K562 (cell line): Measurements from ENCODE around the gene FGR. TPM values are rescaled to one million over a fixed set of nuclear protein-coding genes. Genes with fewer than 3 reads are reported as not detected.
A peak's percentile ranks its signal among the peaks of the same experiment; 100 is the strongest.

Source experiments
- ATAC-seq: fragments of 200-7000 bp; cut with Tn5 transposase; 3 replicates; pipeline ENCODE4 v1.9.1; 2020; ENCODE audit warnings: moderate library complexity
- BruUV-seq: library from RNA; stranded (reverse); fragments of 400-500 nt; replicated peaks from 2 replicates; lab custom pipeline; 2021; lab: Mats Ljungman, UMichigan
- CTCF ChIA-PET: fragments of 300-600 bp; formaldehyde crosslinking; extraction: SDS; loops from one replicate; lab custom pipeline; 2021; ENCODE audit warnings: low intra/inter-chr PET ratio; lab: Yijun Ruan, JAX
- POLR2A ChIA-PET: fragments of 300-600, 350-650 bp; sonication (Branson Sonifier 250); formaldehyde crosslinking; extraction: SDS; loops from one replicate; lab custom pipeline; 2021; ENCODE audit warnings: antibody characterized with exemption, inconsistent platforms; lab: Yijun Ruan, JAX
- DNase-seq, 4 experiments: peaks; one replicate each; pipeline versions ENCODE4 v3.0.0 to v3.0.0-alpha.2; 2011 to 2018; ENCODE audit warnings: low spot score in 3 of 4, mixed read lengths in 3 of 4; ENCODE audit errors: extremely low read depth in 1 of 4
- FAIRE-seq: peaks from 2 replicates; lab custom pipeline; 2011; peaks lifted over from hg19 to GRCh38; lab: Jason Lieb, UNC
- H2AFZ ChIP-seq: 2 replicates; pipeline ENCODE4 v1.6.0; 2011; ENCODE audit warnings: low read depth, low read length, control low read depth, inconsistent platforms
- H3K27ac ChIP-seq: fragments of 200-600 bp; 3 replicates; pipeline ENCODE4 v1.8.0; 2011; ENCODE audit warnings: low read depth, mild to moderate bottlenecking, control low read depth, inconsistent platforms, low read length, moderate library complexity, mixed read lengths; ENCODE audit errors: extremely low read depth
- H3K27me3 ChIP-seq, 2 experiments: fragments of 300-600 bp in 1 of 2; 2 replicates in 1 of 2; 3 replicates in 1 of 2; pipeline versions ENCODE4 v1.6.0 to v1.8.0; 2011; ENCODE audit warnings: inconsistent platforms in 2 of 2, low read length in 2 of 2, mild to moderate bottlenecking in 1 of 2, mixed read lengths in 1 of 2, moderate library complexity in 1 of 2; ENCODE audit not compliant: control insufficient read depth in 2 of 2, insufficient read depth in 2 of 2
- H3K36me3 ChIP-seq: fragments of 300-600 bp; 3 replicates; pipeline ENCODE4 v1.8.0; 2011; ENCODE audit warnings: mild to moderate bottlenecking, low read length, inconsistent platforms; ENCODE audit not compliant: control insufficient read depth, insufficient read depth
- H3K4me1 ChIP-seq, 2 experiments: fragments of 200-600 bp in 1 of 2; replicated peaks in 1 of 2; 2 replicates in 1 of 2; 3 replicates in 1 of 2; pipeline versions ENCODE4 v1.5.1 to v1.8.0; 2011; ENCODE audit warnings: inconsistent platforms in 2 of 2, low read length in 2 of 2, mild to moderate bottlenecking in 1 of 2, mixed read lengths in 1 of 2, moderate library complexity in 1 of 2; ENCODE audit not compliant: control insufficient read depth in 2 of 2, insufficient read depth in 2 of 2
- H3K4me2 ChIP-seq: 2 replicates; pipeline ENCODE4 v1.6.1; 2011; ENCODE audit warnings: low read length, control low read depth, inconsistent platforms, mixed read lengths; ENCODE audit not compliant: insufficient read depth
- H3K4me3 ChIP-seq: fragments of 200-600 bp; sonication (generic), shearing (Covaris generic); 2 replicates; pipeline ENCODE4 v1.5.1; 2016; ENCODE audit warnings: control low read depth, inconsistent platforms
- H3K79me2 ChIP-seq: fragments of 200-600 bp; 3 replicates; pipeline ENCODE4 v1.8.0; 2011; ENCODE audit warnings: low read length, inconsistent platforms; ENCODE audit not compliant: control insufficient read depth, insufficient read depth
- H3K9ac ChIP-seq, 2 experiments: 2 replicates each; pipeline versions ENCODE4 v1.6.0 to v1.6.1; 2011; ENCODE audit warnings: low read depth in 2 of 2, low read length in 2 of 2, control low read depth in 1 of 2, inconsistent platforms in 1 of 2, mild to moderate bottlenecking in 1 of 2, mixed read lengths in 1 of 2; ENCODE audit not compliant: insufficient read depth in 1 of 2
- H3K9me1 ChIP-seq: one replicate; pipeline ENCODE4 v1.6.0; 2011; ENCODE audit warnings: inconsistent platforms, mild to moderate bottlenecking, low read length, moderate library complexity; ENCODE audit not compliant: control insufficient read depth, insufficient read depth
- H3K9me3 ChIP-seq: replicated peaks from 2 replicates; pipeline ENCODE4 v1.5.1; 2011; ENCODE audit warnings: low read depth, low read length, inconsistent platforms; ENCODE audit not compliant: control insufficient read depth, insufficient read depth
- H4K20me1 ChIP-seq: replicated peaks from 2 replicates; pipeline ENCODE4 v1.6.1; 2011; ENCODE audit warnings: low read length, inconsistent platforms, mixed read lengths; ENCODE audit not compliant: control insufficient read depth, insufficient read depth
- ARHGAP35 ChIP-seq: fragments of 450-650 bp; IDR thresholded peaks from 2 replicates; pipeline ENCODE4 v1.6.1; 2018; ENCODE audit not compliant: partially characterized antibody
- CGGBP1 ChIP-seq: fragments of 250-450 bp; sonication (Bioruptor Pico); IDR thresholded peaks from 2 replicates; pipeline ENCODE4 v1.9.0; 2021; ENCODE audit warnings: mild to moderate bottlenecking
- CHCHD3 ChIP-seq: fragments of 250-450 bp; sonication (Bioruptor Pico); IDR thresholded peaks from 2 replicates; pipeline ENCODE4 v2.1.2; 2022; ENCODE audit warnings: mild to moderate bottlenecking
- FOXA3 ChIP-seq, 2 experiments: fragments of 450-650 bp in 1 of 2; sonication (generic) in 1 of 2; formaldehyde crosslinking; IDR thresholded peaks in 1 of 2; conservative IDR thresholded peaks in 1 of 2; 2 replicates each; pipeline versions ENCODE4 v1.4.0 to v1.8.0; 2020 to 2022; ENCODE audit warnings: mild to moderate bottlenecking in 2 of 2, missing genetic modification reagents in 1 of 2
- HEY1 ChIP-seq: fragments of 250-450 bp; sonication (Bioruptor Pico); IDR thresholded peaks from 2 replicates; pipeline ENCODE4 v1.5.0; 2020; ENCODE audit warnings: mild to moderate bottlenecking, moderate library complexity, borderline replicate concordance
- IFI16 ChIP-seq: fragments of 250-450 bp; sonication (Bioruptor Pico); IDR thresholded peaks from 2 replicates; pipeline ENCODE4 v2.1.2; 2022; ENCODE audit warnings: mild to moderate bottlenecking, inconsistent platforms
- KAT7 ChIP-seq: sonication (generic); formaldehyde crosslinking; IDR thresholded peaks from 2 replicates; pipeline ENCODE4 v1.8.0; 2022; ENCODE audit warnings: missing genetic modification reagents, mild to moderate bottlenecking, borderline replicate concordance
- KAT8 ChIP-seq: fragments of 450-650 bp; IDR thresholded peaks from 2 replicates; pipeline ENCODE4 v1.6.1; 2016; ENCODE audit warnings: low read depth, mild to moderate bottlenecking
- PHTF2 ChIP-seq: fragments of 250-450 bp; sonication (Bioruptor Pico); IDR thresholded peaks from 2 replicates; pipeline ENCODE4 v1.5.0; 2021; ENCODE audit warnings: mild to moderate bottlenecking
- SIN3B ChIP-seq: fragments of 450-650 bp; IDR thresholded peaks from 2 replicates; pipeline ENCODE4 v1.6.1; 2017; ENCODE audit warnings: low read depth, mild to moderate bottlenecking, moderate library complexity
- STAG1 ChIP-seq: sonication (generic); formaldehyde crosslinking; IDR thresholded peaks from 2 replicates; pipeline ENCODE4 v1.5.0; 2020; ENCODE audit warnings: missing genetic modification reagents, borderline replicate concordance
- ZNF184 ChIP-seq: sonication (generic); formaldehyde crosslinking; IDR thresholded peaks from 2 replicates; pipeline ENCODE4 v1.5.0; 2020; ENCODE audit warnings: missing genetic modification reagents
- WGBS: fragments of 100-300 bp; shearing (Covaris generic); methylation state at CpG from one replicate; pipeline ENCODE4 v1.1.6; 2016; ENCODE audit warnings: low coverage, mixed read lengths; ENCODE audit not compliant: insufficient coverage; ENCODE audit errors: missing lambda C conversion rate; 5-methylcytosine and 5-hydroxymethylcytosine counted together
- in situ Hi-C: fragments of 300-500 bp; cut with MboI; formaldehyde crosslinking; loops from 4 replicates; pipeline ENCODE4 v1.15.0; 2018; ENCODE audit warnings: inconsistent platforms, mixed read lengths
- intact Hi-C: fragments of 100-400 bp; cut with micrococcal nuclease; formaldehyde crosslinking; loops from 2 replicates; pipeline ENCODE4 v1.14.2; 2022
- polyA plus RNA-seq, 8 experiments: library from polyadenylated mRNA; depleted of rRNA in 4 of 8; stranded (reverse) in 5 of 8; unstranded in 3 of 8; fragments of >200 nt; fragmentation: Nextera tagmentation in 2 of 8; fragmentation: Illumina TruSeq in 1 of 8; extraction: Ambion mirVana in 2 of 8; extraction: Trizol in 1 of 8; gene quantifications; 2 replicates each; pipeline versions ENCODE4 v1.2.1 to v1.2.3, GENCODE V29; 2011 to 2014; ENCODE audit warnings: inconsistent platforms in 1 of 8, missing spikeins in 1 of 8
- total RNA-seq, 7 experiments: library from RNA; depleted of rRNA in 6 of 7; stranded (reverse); fragments of >200 nt in 6 of 7; fragmentation: Illumina TruSeq in 2 of 7; extraction: Trizol in 2 of 7; gene quantifications; 2 replicates each; pipeline versions ENCODE4 v1.2.1 to v1.2.3, GENCODE V29; 2011 to 2021; ENCODE audit warnings: low replicate concordance in 1 of 7
- TF ChIP-seq, protein P1 (sequence below): fragments of 450-650 bp; formaldehyde crosslinking; IDR thresholded peaks from 2 replicates; pipeline ENCODE4 v1.4.0; 2020; ENCODE audit warnings: mild to moderate bottlenecking, moderate library complexity
- TF ChIP-seq, protein P2 (sequence below): fragments of 450-650 bp; formaldehyde crosslinking; IDR thresholded peaks from 2 replicates; pipeline ENCODE4 v1.4.0; 2020; ENCODE audit warnings: mild to moderate bottlenecking
- TF ChIP-seq, protein P3 (sequence below): fragments of 450-650 bp; formaldehyde crosslinking; IDR thresholded peaks from 2 replicates; pipeline ENCODE4 v1.4.0; 2022; ENCODE audit warnings: mild to moderate bottlenecking, moderate library complexity

The FGR gene
- total and polyA plus RNA-seq, 9 of the 15 experiments (the other 6 are each of a cell fraction or from before 2014, with no cell fraction given): 0.04 to 0.11 TPM; not detected in 7

- intact Hi-C loops (no loop called here), in situ Hi-C loops (no loop called here)
- Histone ChIP-seq H3K9me3 (no peaks in the 10 kb centered on the region), H2AFZ (no peak overlapping the region), H3K4me3 (no peak overlapping the region), H3K27ac (peak overlapping the region; percentile 16; the same call in 1 of the 3 replicates), H3K9me1 (peaks cover 16% of the 10 kb centered on the region), H3K27me3 (no peaks in the 10 kb centered on the region), H3K4me2 (peak overlapping the region; percentile 56), H3K4me1 (peaks cover 76 to 84% of the 10 kb centered on the region in 2 experiments), H3K9ac (peak overlapping the region in 1 of 2 experiments; percentile 72; a peak in 2 of 4 replicates), H4K20me1 (peaks cover 53% of the 10 kb centered on the region), H3K36me3 (peaks cover 33% of the 10 kb centered on the region; the same call in 2 of the 3 replicates), H3K79me2 (peaks cover 98% of the 10 kb centered on the region)
- peak; percentile 52 for ATAC-seq
- CTCF ChIA-PET: no interaction called here
- FAIRE-seq: peak; percentile 87
- WGBS: 4% methylated on average over 4 of the region's 6 CpGs
- POLR2A ChIA-PET: interaction anchor here (0.5 to 4.5 kb wide), 11 partner anchors 7 to 390 kb away, joined by 3 to 28 read pairs (median 3); no protein-coding TSS in a partner anchor
- BruUV-seq: no TSS peak
- DNase-seq: peak; percentile 78 to 88 (median 84)
- no peak for TF ChIP-seq PHTF2 (CRISPR knock-in tag)
- no peak for TF ChIP-seq CGGBP1 (CRISPR knock-in tag)
- TF ChIP-seq, protein P1, sequence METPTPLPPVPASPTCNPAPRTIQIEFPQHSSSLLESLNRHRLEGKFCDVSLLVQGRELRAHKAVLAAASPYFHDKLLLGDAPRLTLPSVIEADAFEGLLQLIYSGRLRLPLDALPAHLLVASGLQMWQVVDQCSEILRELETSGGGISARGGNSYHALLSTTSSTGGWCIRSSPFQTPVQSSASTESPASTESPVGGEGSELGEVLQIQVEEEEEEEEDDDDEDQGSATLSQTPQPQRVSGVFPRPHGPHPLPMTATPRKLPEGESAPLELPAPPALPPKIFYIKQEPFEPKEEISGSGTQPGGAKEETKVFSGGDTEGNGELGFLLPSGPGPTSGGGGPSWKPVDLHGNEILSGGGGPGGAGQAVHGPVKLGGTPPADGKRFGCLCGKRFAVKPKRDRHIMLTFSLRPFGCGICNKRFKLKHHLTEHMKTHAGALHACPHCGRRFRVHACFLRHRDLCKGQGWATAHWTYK (CRISPR knock-in tag): 0 out of 2 replicates have a peak, but pooled peaks have one; percentile 40
- TF ChIP-seq CHCHD3 (CRISPR knock-in tag): no peak
- TF ChIP-seq, protein P2, sequence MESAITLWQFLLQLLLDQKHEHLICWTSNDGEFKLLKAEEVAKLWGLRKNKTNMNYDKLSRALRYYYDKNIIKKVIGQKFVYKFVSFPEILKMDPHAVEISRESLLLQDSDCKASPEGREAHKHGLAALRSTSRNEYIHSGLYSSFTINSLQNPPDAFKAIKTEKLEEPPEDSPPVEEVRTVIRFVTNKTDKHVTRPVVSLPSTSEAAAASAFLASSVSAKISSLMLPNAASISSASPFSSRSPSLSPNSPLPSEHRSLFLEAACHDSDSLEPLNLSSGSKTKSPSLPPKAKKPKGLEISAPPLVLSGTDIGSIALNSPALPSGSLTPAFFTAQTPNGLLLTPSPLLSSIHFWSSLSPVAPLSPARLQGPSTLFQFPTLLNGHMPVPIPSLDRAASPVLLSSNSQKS: no peak
- TF ChIP-seq, protein P3, sequence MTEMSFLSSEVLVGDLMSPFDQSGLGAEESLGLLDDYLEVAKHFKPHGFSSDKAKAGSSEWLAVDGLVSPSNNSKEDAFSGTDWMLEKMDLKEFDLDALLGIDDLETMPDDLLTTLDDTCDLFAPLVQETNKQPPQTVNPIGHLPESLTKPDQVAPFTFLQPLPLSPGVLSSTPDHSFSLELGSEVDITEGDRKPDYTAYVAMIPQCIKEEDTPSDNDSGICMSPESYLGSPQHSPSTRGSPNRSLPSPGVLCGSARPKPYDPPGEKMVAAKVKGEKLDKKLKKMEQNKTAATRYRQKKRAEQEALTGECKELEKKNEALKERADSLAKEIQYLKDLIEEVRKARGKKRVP (CRISPR knock-in tag): no peak
- TF ChIP-seq HEY1 (CRISPR knock-in tag): no peak
- no peak for TF ChIP-seq IFI16
- TF ChIP-seq FOXA3 (CRISPR knock-in tag; conservative IDR thresholded peaks at IDR 0.05 in 1 of 2, IDR thresholded peaks at IDR 0.05 in 1 of 2): no peak
- no peak for TF ChIP-seq KAT7 (CRISPR knock-in tag)
- TF ChIP-seq KAT8: no peak
- TF ChIP-seq SIN3B: no peak
- no peak for TF ChIP-seq STAG1 (CRISPR knock-in tag)
- no peak for TF ChIP-seq ARHGAP35
- no peak for TF ChIP-seq ZNF184 (CRISPR knock-in tag)
These were observed 36.0 kb downstream of the FGR start for GRCh38 chr1:27598902-27599528.
